Neural progenitor cell (in vitro differentiated cells): Measurements from ENCODE around the gene BMF. TPM values are rescaled to one million over a fixed set of nuclear protein-coding genes. Genes with fewer than 3 reads are reported as not detected.
"Not testable (repeated sequence)": the region's sequence is repeated elsewhere in the genome, so short reads cannot be mapped to it uniquely, and the experiment has no call there.

ENCODE experiments used
- DNase-seq: peaks from one replicate; pipeline ENCODE4 v3.0.0-alpha.2; 2016; ENCODE audit warnings: low spot score
- H2AFZ ChIP-seq: fragments of 200-600 bp; sonication (generic); replicated peaks from 2 replicates; pipeline ENCODE4 v1.6.1; 2016; ENCODE audit warnings: antibody characterized with exemption
- H3F3A ChIP-seq: fragments of 200-600 bp; sonication (generic); 2 replicates; pipeline ENCODE4 v1.6.1; 2016; ENCODE audit warnings: antibody characterized with exemption, low read depth
- H3K27ac ChIP-seq: fragments of 200-600 bp; sonication (generic); 2 replicates; pipeline ENCODE4 v1.5.1; 2016; ENCODE audit warnings: mild to moderate bottlenecking
- H3K27me3 ChIP-seq: fragments of 200-600 bp; sonication (generic); 2 replicates; pipeline ENCODE4 v1.6.1; 2016; ENCODE audit warnings: mild to moderate bottlenecking, moderate library complexity
- H3K36me3 ChIP-seq: fragments of 200-600 bp; sonication (generic); 2 replicates; pipeline ENCODE4 v1.5.1; 2016
- H3K4me1 ChIP-seq: fragments of 200-600 bp; sonication (generic); 2 replicates; pipeline ENCODE4 v1.6.1; 2016; ENCODE audit warnings: mixed run types
- H3K4me2 ChIP-seq: fragments of 200-600 bp; sonication (generic); 2 replicates; pipeline ENCODE4 v1.6.1; 2016
- H3K4me3 ChIP-seq: fragments of 200-600 bp; sonication (generic); 2 replicates; pipeline ENCODE4 v1.5.1; 2016
- H3K79me2 ChIP-seq: fragments of 200-600 bp; sonication (generic); 2 replicates; pipeline ENCODE4 v1.6.1; 2016; ENCODE audit warnings: low read depth
- H3K9ac ChIP-seq: fragments of 200-600 bp; sonication (generic); 2 replicates; pipeline ENCODE4 v1.6.1; 2016
- H3K9me3 ChIP-seq: fragments of 200-600 bp; sonication (generic); 2 replicates; pipeline ENCODE4 v1.5.1; 2016; ENCODE audit warnings: low read depth
- H4K20me1 ChIP-seq: fragments of 200-600 bp; sonication (generic); 2 replicates; pipeline ENCODE4 v1.6.1; 2016; ENCODE audit warnings: low read depth
- H3K27ac Mint-ChIP-seq: 3 replicates; pipeline ENCODE4 v1.8.0; 2021; ENCODE audit warnings: mixed read lengths
- H3K27me3 Mint-ChIP-seq: 2 replicates; pipeline ENCODE4 v1.8.0; 2022; ENCODE audit warnings: low read depth, mild to moderate bottlenecking, inconsistent platforms, moderate library complexity, mixed read lengths; ENCODE audit not compliant: insufficient read depth
- H3K36me3 Mint-ChIP-seq: 3 replicates; pipeline ENCODE4 v1.8.0; 2021; ENCODE audit warnings: mixed read lengths
- H3K4me1 Mint-ChIP-seq: 3 replicates; pipeline ENCODE4 v1.8.0; 2021; ENCODE audit warnings: mixed read lengths
- H3K4me3 Mint-ChIP-seq: 3 replicates; pipeline ENCODE4 v1.8.0; 2021; ENCODE audit warnings: mild to moderate bottlenecking, moderate library complexity, mixed read lengths
- H3K9me3 Mint-ChIP-seq: 3 replicates; pipeline ENCODE4 v1.8.0; 2020; ENCODE audit warnings: mixed read lengths
- CTCF ChIP-seq: fragments of 200-600 bp; sonication (generic); IDR thresholded peaks from 2 replicates; pipeline ENCODE4 v1.5.1; 2017; ENCODE audit warnings: antibody characterized with exemption, mild to moderate bottlenecking
- EZH2 ChIP-seq: fragments of 200-600 bp; sonication (generic); IDR thresholded peaks from 2 replicates; pipeline ENCODE4 v1.6.1; 2017; ENCODE audit warnings: antibody characterized with exemption, mild to moderate bottlenecking, moderate library complexity
- EZH2phosphoT487 ChIP-seq: fragments of 200-600 bp; sonication (generic); IDR thresholded peaks from 2 replicates; pipeline ENCODE4 v1.6.1; 2017; ENCODE audit warnings: antibody characterized with exemption
- total RNA-seq: library from RNA; depleted of rRNA; stranded (reverse); fragments of >200 nt; gene quantifications from 2 replicates; pipeline ENCODE4 v1.2.3, GENCODE V29; 2015; ENCODE audit warnings: low replicate concordance

The BMF gene
- total RNA-seq, 1 donor from 2014 or later: 8.0 TPM

DNA sequence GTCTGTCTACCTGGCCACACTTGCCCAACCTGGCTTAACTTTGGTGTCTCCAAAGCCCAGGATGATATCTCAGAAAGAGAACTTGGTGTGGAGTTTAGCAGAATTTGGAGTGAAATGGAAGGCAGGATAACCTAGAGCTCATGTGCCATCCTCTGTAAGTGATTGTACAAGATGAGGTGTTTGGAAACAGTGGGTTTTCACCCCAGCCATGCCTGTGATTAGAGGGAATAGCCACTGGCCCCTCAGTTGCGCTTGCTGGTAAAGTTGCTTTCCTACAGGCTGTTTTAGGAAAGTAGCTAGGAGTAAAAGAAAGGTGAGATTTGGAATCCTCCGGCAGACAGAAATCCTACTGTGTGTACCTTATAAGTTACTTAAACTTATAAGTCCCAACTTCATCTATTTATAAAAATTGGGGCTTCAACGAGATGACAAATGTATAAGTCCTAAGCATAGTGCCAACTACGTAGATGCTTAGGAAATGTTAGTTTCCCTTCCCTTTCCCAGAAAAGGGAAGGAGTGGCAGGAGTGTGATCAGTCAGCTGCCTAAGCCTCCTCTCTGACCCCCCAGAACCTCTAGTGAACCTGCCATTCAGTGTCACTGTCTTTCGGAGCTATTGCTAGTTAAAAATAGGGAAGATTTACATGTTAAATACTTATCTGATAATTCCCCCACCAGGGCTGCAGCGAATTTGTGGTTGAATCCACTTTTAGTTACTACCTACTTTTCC, 13.4 kb upstream of the BMF start:
- peaks cover 5% of the 10 kb centered on the region for H3K4me1 ChIP-seq
- H2AFZ ChIP-seq: no peak overlapping the region
- H3K27ac ChIP-seq: no peak overlapping the region
- H3K27me3 ChIP-seq: peaks cover 3% of the 10 kb centered on the region
- no peaks in the 10 kb centered on the region for H3K79me2 ChIP-seq
- DNase-seq: no peak
- Mint-ChIP-seq H3K4me3 (no peak overlapping the region), H3K36me3 (no peaks in the 10 kb centered on the region), H3K27me3 (peaks cover 14% of the 10 kb centered on the region), H3K9me3 (no peaks in the 10 kb centered on the region), H3K4me1 (peaks cover 13% of the 10 kb centered on the region), H3K27ac (peak overlapping the region; percentile 75)
- H3K9ac ChIP-seq: no peak overlapping the region
- H3K9me3 ChIP-seq: no peaks in the 10 kb centered on the region
- TF ChIP-seq EZH2: no peak
- no peak for TF ChIP-seq CTCF
- no peak for TF ChIP-seq EZH2phosphoT487
- no peak overlapping the region for H3K4me2 ChIP-seq
- H3K4me3 ChIP-seq: no peak overlapping the region
- no peaks in the 10 kb centered on the region for H4K20me1 ChIP-seq
- no peaks in the 10 kb centered on the region for H3F3A ChIP-seq
- H3K36me3 ChIP-seq: no peaks in the 10 kb centered on the region

GRCh38 chr15:40118473-40118872, 9.8 kb upstream of the BMF start:
- Mint-ChIP-seq H3K9me3 (no peaks in the 10 kb centered on the region), H3K27me3 (peaks cover 22% of the 10 kb centered on the region), H3K27ac (no peak overlapping the region), H3K4me3 (no peak overlapping the region), H3K4me1 (peaks cover 34% of the 10 kb centered on the region), H3K36me3 (no peaks in the 10 kb centered on the region)
- Histone ChIP-seq H3K36me3 (no peaks in the 10 kb centered on the region), H4K20me1 (no peaks in the 10 kb centered on the region), H3K27me3 (peaks cover 15% of the 10 kb centered on the region), H3K4me2 (no peak overlapping the region), H2AFZ (no peak overlapping the region), H3K79me2 (no peaks in the 10 kb centered on the region), H3K27ac (no peak overlapping the region), H3K4me3 (no peak overlapping the region), H3K9me3 (no peaks in the 10 kb centered on the region), H3F3A (no peaks in the 10 kb centered on the region), H3K4me1 (peaks cover 11% of the 10 kb centered on the region), H3K9ac (no peak overlapping the region)
- TF ChIP-seq EZH2 (no peak), EZH2phosphoT487 (no peak), CTCF (no peak)
- no peak for DNase-seq

- no peaks in the 10 kb centered on the region for H3K79me2 ChIP-seq
- Mint-ChIP-seq H3K27ac (peak overlapping the region; percentile 95), H3K4me1 (peaks cover 47% of the 10 kb centered on the region), H3K27me3 (peaks cover 28% of the 10 kb centered on the region), H3K36me3 (no peaks in the 10 kb centered on the region), H3K9me3 (no peaks in the 10 kb centered on the region), H3K4me3 (no peak overlapping the region)
- H3K4me3 ChIP-seq: no peak overlapping the region
- H3K36me3 ChIP-seq: no peaks in the 10 kb centered on the region
- H3K27ac ChIP-seq: no peak overlapping the region
- no peak for DNase-seq
- peaks cover 22% of the 10 kb centered on the region for H3K4me1 ChIP-seq
- H2AFZ ChIP-seq: no peak overlapping the region
- TF ChIP-seq EZH2phosphoT487: no peak
- no peak overlapping the region for H3K4me2 ChIP-seq
- H3K9ac ChIP-seq: no peak overlapping the region
- peaks cover 20% of the 10 kb centered on the region for H3K27me3 ChIP-seq
- peaks cover 20% of the 10 kb centered on the region for H3F3A ChIP-seq
- no peaks in the 10 kb centered on the region for H3K9me3 ChIP-seq
- peaks cover 14% of the 10 kb centered on the region for H4K20me1 ChIP-seq
Measured at GRCh38 chr15:40115670-40116093, 7.0 kb upstream of the BMF start.

DNA sequence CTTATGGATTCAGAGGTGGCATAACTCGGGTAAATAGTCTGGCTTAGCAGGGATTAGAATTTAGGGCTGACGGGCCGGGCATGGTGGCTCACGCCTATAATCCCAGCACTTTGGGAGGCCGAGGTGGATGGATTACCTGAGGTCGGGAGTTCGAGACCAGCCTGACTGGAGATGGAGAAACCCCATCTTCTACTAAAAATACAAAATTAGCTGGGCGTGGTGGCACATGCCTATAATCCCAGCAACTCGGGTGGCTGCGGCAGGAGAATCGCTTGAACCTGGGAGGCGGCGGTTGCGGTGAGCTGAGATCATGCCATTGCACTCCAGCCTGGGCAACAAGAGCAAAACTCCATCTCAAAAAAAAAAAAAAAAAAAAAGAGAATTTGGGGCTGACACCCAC, 6.4 kb upstream of the BMF start:
- not testable (repeated sequence) for H3K4me2 ChIP-seq, H3K27ac ChIP-seq, H3K4me3 ChIP-seq, DNase-seq, H2AFZ ChIP-seq, H3K27ac Mint-ChIP-seq, H3K79me2 ChIP-seq, H3K9me3 ChIP-seq, H3K4me3 Mint-ChIP-seq, H3K36me3 Mint-ChIP-seq, H3K9ac ChIP-seq, H3K36me3 ChIP-seq, H3K9me3 Mint-ChIP-seq
- Histone ChIP-seq H4K20me1 (peaks cover 14% of the 10 kb centered on the region), H3K4me1 (peaks cover 22% of the 10 kb centered on the region), H3K27me3 (peaks cover 25% of the 10 kb centered on the region), H3F3A (peaks cover 25% of the 10 kb centered on the region)
- peaks cover 52% of the 10 kb centered on the region for H3K4me1 Mint-ChIP-seq
- H3K27me3 Mint-ChIP-seq: peaks cover 28% of the 10 kb centered on the region
